ENCODE results near the gene TEKT5.

GRCh38 chr16:10616419-10616755, 78.3 kb downstream of the TEKT5 start:
- TF ChIP-seq CTCF (IDR thresholded peaks at IDR 0.05) (no peak), POLR2A (IDR thresholded peaks at IDR 0.05) (no peak), POLR2AphosphoS5 (IDR thresholded peaks at IDR 0.05) (no peak)

All from breast epithelium (tissue), 3 donors.